ENCODE results near the gene ERC1. TPM values are rescaled to one million over a fixed set of nuclear protein-coding genes. Genes with fewer than 3 reads are reported as not detected.

Gene ERC1
- total and polyA plus RNA-seq, 2 donors, result 26.6 to 76.7 TPM

- Histone ChIP-seq H3K4me3 (ENCODE audit: low read depth, low read length) (no peak overlapping the region), H3K36me3 (ENCODE audit: insufficient read depth) (no peaks in the 10 kb centered on the region), H3K4me1 (ENCODE audit: insufficient read depth) (no peaks in the 10 kb centered on the region), H3K27ac (ENCODE audit: low read depth) (no peak overlapping the region)
- 85% methylated on average over 5 of the region's 5 CpGs for WGBS
- DNase-seq (ENCODE audit: extremely low spot score), result no peak
These were observed 378.4 kb downstream of the ERC1 start for GRCh38 chr12:1369460-1369859.

- Histone ChIP-seq H3K4me1 (ENCODE audit: insufficient read depth) (no peaks in the 10 kb centered on the region), H3K36me3 (ENCODE audit: insufficient read depth) (no peaks in the 10 kb centered on the region), H3K4me3 (ENCODE audit: low read depth, low read length) (no peak overlapping the region), H3K27ac (ENCODE audit: low read depth) (no peak overlapping the region)
- DNase-seq (ENCODE audit: extremely low spot score), result no peak
- 87% methylated on average over 1 of the region's 1 CpG for WGBS
These were observed 379.0 kb downstream of the ERC1 start for GRCh38 chr12:1369938-1370500.

- H3K4me3 ChIP-seq (ENCODE audit: low read depth, low read length), result no peak overlapping the region
- no peaks in the 10 kb centered on the region for H3K36me3 ChIP-seq (ENCODE audit: insufficient read depth)
- peak; percentile 7 for DNase-seq (ENCODE audit: extremely low spot score)
- H3K27ac ChIP-seq (ENCODE audit: low read depth), result no peak overlapping the region
- WGBS, result 53% methylated on average over 8 of the region's 8 CpGs
- no peaks in the 10 kb centered on the region for H3K4me1 ChIP-seq (ENCODE audit: insufficient read depth)
These were observed 383.1 kb downstream of the ERC1 start for GRCh38 chr12:1373901-1374735.

GRCh38 chr12:1375323-1375722, 384.3 kb downstream of the ERC1 start:
- WGBS, result 92% methylated on average over 6 of the region's 6 CpGs
- H3K36me3 ChIP-seq (ENCODE audit: insufficient read depth), result no peaks in the 10 kb centered on the region
- no peak overlapping the region for H3K4me3 ChIP-seq (ENCODE audit: low read depth, low read length)
- DNase-seq (ENCODE audit: extremely low spot score), result no peak
- H3K27ac ChIP-seq (ENCODE audit: low read depth), result no peak overlapping the region
- H3K4me1 ChIP-seq (ENCODE audit: insufficient read depth), result no peaks in the 10 kb centered on the region

- Histone ChIP-seq H3K4me3 (ENCODE audit: low read depth, low read length) (no peak overlapping the region), H3K4me1 (ENCODE audit: insufficient read depth) (no peaks in the 10 kb centered on the region), H3K36me3 (ENCODE audit: insufficient read depth) (no peaks in the 10 kb centered on the region), H3K27ac (ENCODE audit: low read depth) (no peak overlapping the region)
- DNase-seq (ENCODE audit: extremely low spot score), result no peak
- WGBS, result 97% methylated on average over 5 of the region's 5 CpGs
These were observed 386.1 kb downstream of the ERC1 start for GRCh38 chr12:1377117-1377516.

- no peak for DNase-seq (ENCODE audit: extremely low spot score)
- Histone ChIP-seq H3K4me3 (ENCODE audit: low read depth, low read length) (no peak overlapping the region), H3K4me1 (ENCODE audit: insufficient read depth) (no peaks in the 10 kb centered on the region), H3K27ac (ENCODE audit: low read depth) (no peak overlapping the region), H3K36me3 (ENCODE audit: insufficient read depth) (no peaks in the 10 kb centered on the region)
- WGBS, result 95% methylated on average over 3 of the region's 3 CpGs
These were observed 386.7 kb downstream of the ERC1 start for GRCh38 chr12:1377681-1378080.

GRCh38 chr12:1380171-1380851, 389.3 kb downstream of the ERC1 start:
- Histone ChIP-seq H3K36me3 (ENCODE audit: insufficient read depth) (peaks cover 2% of the 10 kb centered on the region), H3K4me1 (ENCODE audit: insufficient read depth) (no peaks in the 10 kb centered on the region), H3K4me3 (ENCODE audit: low read depth, low read length) (no peak overlapping the region), H3K27ac (ENCODE audit: low read depth) (no peak overlapping the region)
- WGBS, result 97% methylated on average over 12 of the region's 12 CpGs
- DNase-seq (ENCODE audit: extremely low spot score), result no peak

- WGBS, result 95% methylated on average over 6 of the region's 6 CpGs
- Histone ChIP-seq H3K27ac (ENCODE audit: low read depth) (no peak overlapping the region), H3K4me3 (ENCODE audit: low read depth, low read length) (no peak overlapping the region), H3K36me3 (ENCODE audit: insufficient read depth) (peaks cover 2% of the 10 kb centered on the region), H3K4me1 (ENCODE audit: insufficient read depth) (no peaks in the 10 kb centered on the region)
- no peak for DNase-seq (ENCODE audit: extremely low spot score)
These were observed 391.1 kb downstream of the ERC1 start for GRCh38 chr12:1382151-1382550.

GRCh38 chr12:1382826-1383225, 391.8 kb downstream of the ERC1 start:
- H3K36me3 ChIP-seq (ENCODE audit: insufficient read depth), result peaks cover 2% of the 10 kb centered on the region
- H3K4me3 ChIP-seq (ENCODE audit: low read depth, low read length), result no peak overlapping the region
- no peak overlapping the region for H3K27ac ChIP-seq (ENCODE audit: low read depth)
- DNase-seq (ENCODE audit: extremely low spot score), result no peak
- no peaks in the 10 kb centered on the region for H3K4me1 ChIP-seq (ENCODE audit: insufficient read depth)
- WGBS, result 64% methylated on average over 4 of the region's 4 CpGs

GRCh38 chr12:1383758-1384157, 392.7 kb downstream of the ERC1 start:
- H3K36me3 ChIP-seq (ENCODE audit: insufficient read depth), result peaks cover 2% of the 10 kb centered on the region
- no peak overlapping the region for H3K27ac ChIP-seq (ENCODE audit: low read depth)
- no peak overlapping the region for H3K4me3 ChIP-seq (ENCODE audit: low read depth, low read length)
- WGBS, result 92% methylated on average over 4 of the region's 4 CpGs
- no peaks in the 10 kb centered on the region for H3K4me1 ChIP-seq (ENCODE audit: insufficient read depth)
- no peak for DNase-seq (ENCODE audit: extremely low spot score)

GRCh38 chr12:1384910-1385309, 393.9 kb downstream of the ERC1 start:
- Histone ChIP-seq H3K4me1 (ENCODE audit: insufficient read depth) (no peaks in the 10 kb centered on the region), H3K27ac (ENCODE audit: low read depth) (no peak overlapping the region), H3K36me3 (ENCODE audit: insufficient read depth) (peaks cover 2% of the 10 kb centered on the region), H3K4me3 (ENCODE audit: low read depth, low read length) (no peak overlapping the region)
- WGBS, result 79% methylated on average over 4 of the region's 4 CpGs
- no peak for DNase-seq (ENCODE audit: extremely low spot score)

GRCh38 chr12:1391722-1392121, 400.7 kb downstream of the ERC1 start:
- no peak for DNase-seq (ENCODE audit: extremely low spot score)
- no peak overlapping the region for H3K4me3 ChIP-seq (ENCODE audit: low read depth, low read length)
- H3K36me3 ChIP-seq (ENCODE audit: insufficient read depth), result no peaks in the 10 kb centered on the region
- H3K27ac ChIP-seq (ENCODE audit: low read depth), result no peak overlapping the region
- H3K4me1 ChIP-seq (ENCODE audit: insufficient read depth), result no peaks in the 10 kb centered on the region

- no peaks in the 10 kb centered on the region for H3K4me1 ChIP-seq (ENCODE audit: insufficient read depth)
- no peak overlapping the region for H3K4me3 ChIP-seq (ENCODE audit: low read depth, low read length)
- DNase-seq (ENCODE audit: extremely low spot score), result no peak
- H3K27ac ChIP-seq (ENCODE audit: low read depth), result no peak overlapping the region
- 70% methylated on average over 4 of the region's 4 CpGs for WGBS
- H3K36me3 ChIP-seq (ENCODE audit: insufficient read depth), result no peaks in the 10 kb centered on the region
These were observed 404.5 kb downstream of the ERC1 start for GRCh38 chr12:1395421-1395955.

GRCh38 chr12:1398673-1399072, 407.6 kb downstream of the ERC1 start:
- WGBS, result 97% methylated on average over 3 of the region's 3 CpGs
- Histone ChIP-seq H3K4me1 (ENCODE audit: insufficient read depth) (no peaks in the 10 kb centered on the region), H3K36me3 (ENCODE audit: insufficient read depth) (no peaks in the 10 kb centered on the region), H3K27ac (ENCODE audit: low read depth) (no peak overlapping the region), H3K4me3 (ENCODE audit: low read depth, low read length) (no peak overlapping the region)
- DNase-seq (ENCODE audit: extremely low spot score), result no peak
